HepG2 (cell line): Measurements from ENCODE around the gene RSBN1L. TPM values are rescaled to one million over a fixed set of nuclear protein-coding genes. Genes with fewer than 3 reads are reported as not detected.

ENCODE experiments used
- ATAC-seq: fragments of 200-7000 bp; cut with Tn5 transposase; 3 replicates; pipeline ENCODE4 v1.9.1; 2020; ENCODE audit warnings: mild to moderate bottlenecking, moderate library complexity
- BruUV-seq: library from RNA; stranded (reverse); fragments of 400-500 nt; replicated peaks from 2 replicates; lab custom pipeline; 2021; lab: Mats Ljungman, UMichigan
- CTCF ChIA-PET: fragments of 300-600 bp; formaldehyde crosslinking; extraction: SDS; loops from one replicate; lab custom pipeline; 2021; ENCODE audit warnings: low total read pairs, inconsistent platforms, low intra/inter-chr PET ratio; lab: Yijun Ruan, JAX
- POLR2A ChIA-PET: fragments of 350-600 bp; sonication (Branson Sonifier 250); formaldehyde crosslinking; loops from one replicate; lab custom pipeline; 2020; ENCODE audit warnings: antibody characterized with exemption, inconsistent platforms; lab: Yijun Ruan, JAX
- DNase-seq: peaks from one replicate; pipeline ENCODE4 v3.0.0-alpha.2; 2015; ENCODE audit warnings: low spot score
- FAIRE-seq: peaks from 3 replicates; lab custom pipeline; 2011; peaks lifted over from hg19 to GRCh38; lab: Jason Lieb, UNC
- H2AFZ ChIP-seq: one replicate; pipeline ENCODE4 v1.6.1; 2011; ENCODE audit warnings: low read length, inconsistent platforms
- H3K27ac ChIP-seq: fragments of 300-600 bp; 3 replicates; pipeline ENCODE4 v1.8.0; 2011; ENCODE audit warnings: mixed run types, mild to moderate bottlenecking, mixed read lengths, low read length, inconsistent platforms; ENCODE audit not compliant: insufficient read depth; ENCODE audit errors: extremely low read length
- H3K27me3 ChIP-seq, 2 experiments: fragments of 200-600 bp in 1 of 2; 2 replicates in 1 of 2; 3 replicates in 1 of 2; pipeline versions ENCODE4 v1.6.0 to v1.8.0; 2011; ENCODE audit warnings: low read length in 2 of 2, mild to moderate bottlenecking in 2 of 2, moderate library complexity in 2 of 2, inconsistent platforms in 1 of 2; ENCODE audit not compliant: insufficient read depth in 2 of 2, control insufficient read depth in 1 of 2
- H3K36me3 ChIP-seq, 2 experiments: fragments of 200-600 bp in 1 of 2; replicated peaks in 1 of 2; 2 replicates in 1 of 2; 3 replicates in 1 of 2; pipeline versions ENCODE4 v1.5.1 to v1.8.0; 2011; ENCODE audit warnings: low read length in 2 of 2, inconsistent platforms in 1 of 2; ENCODE audit not compliant: insufficient read depth in 2 of 2, control insufficient read depth in 1 of 2
- H3K4me1 ChIP-seq: 2 replicates; pipeline ENCODE4 v1.5.1; 2012; ENCODE audit warnings: low read length, inconsistent platforms; ENCODE audit not compliant: insufficient read depth
- H3K4me2 ChIP-seq: 2 replicates; pipeline ENCODE4 v1.6.0; 2011; ENCODE audit warnings: low read depth, low read length, inconsistent platforms
- H3K4me3 ChIP-seq, 3 experiments: fragments of 200-600 bp in 1 of 3; sonication (generic), shearing (Covaris generic) in 1 of 3; replicated peaks in 1 of 3; 2 replicates each; pipeline ENCODE4 v1.5.1; 2011 to 2016; ENCODE audit warnings: low read length in 3 of 3, inconsistent platforms in 2 of 3, low read depth in 2 of 3, mild to moderate bottlenecking in 2 of 3, control low read depth in 1 of 3, mixed read lengths in 1 of 3; ENCODE audit not compliant: insufficient read depth in 1 of 3
- H3K79me2 ChIP-seq: one replicate; pipeline ENCODE4 v1.6.1; 2011; ENCODE audit warnings: low read length, inconsistent platforms; ENCODE audit not compliant: insufficient read depth
- H3K9ac ChIP-seq: 2 replicates; pipeline ENCODE4 v1.6.0; 2011; ENCODE audit warnings: mild to moderate bottlenecking, low read depth, low read length, inconsistent platforms; ENCODE audit not compliant: insufficient read depth
- H3K9me3 ChIP-seq: 2 replicates; pipeline ENCODE4 v1.5.1; 2012; ENCODE audit warnings: mild to moderate bottlenecking, low read length
- H4K20me1 ChIP-seq: 2 replicates; pipeline ENCODE4 v1.6.0; 2011; ENCODE audit warnings: inconsistent platforms, mild to moderate bottlenecking, low read length, moderate library complexity; ENCODE audit not compliant: insufficient read depth
- BHLHE40 ChIP-seq: IDR thresholded peaks from 2 replicates; pipeline ENCODE4 v1.6.1; 2011; ENCODE audit warnings: low read length, improper control_type of control experiment
- FOXO4 ChIP-seq: sonication (generic); formaldehyde crosslinking; conservative IDR thresholded peaks from 2 replicates; pipeline ENCODE4 v1.8.1; 2023; ENCODE audit warnings: missing genetic modification reagents
- HDAC2 ChIP-seq: sonication (generic); formaldehyde crosslinking; IDR thresholded peaks from 2 replicates; pipeline ENCODE4 v1.4.0; 2020; ENCODE audit warnings: missing genetic modification reagents
- KAT7 ChIP-seq: IDR thresholded peaks from 2 replicates; pipeline ENCODE4 v1.6.1; 2018; ENCODE audit warnings: borderline replicate concordance, missing compliant biosample characterization
- NR3C1 ChIP-seq: sonication (generic); formaldehyde crosslinking; IDR thresholded peaks from 2 replicates; pipeline ENCODE4 v1.4.0; 2020; ENCODE audit warnings: missing genetic modification reagents
- RBM39 ChIP-seq: fragments of 200-400 bp; formaldehyde crosslinking; IDR thresholded peaks from one replicate; pipeline ENCODE4 v1.6.1; 2018; ENCODE audit warnings: antibody characterized with exemption, mild to moderate bottlenecking, low read depth, low read length; ENCODE audit not compliant: poor library complexity, severe bottlenecking
- SNRNP70 ChIP-seq: fragments of 200-400 bp; formaldehyde crosslinking; IDR thresholded peaks from 2 replicates; pipeline ENCODE4 v1.6.1; 2017; ENCODE audit warnings: mild to moderate bottlenecking, low read depth, low read length, moderate library complexity
- SP140L ChIP-seq: sonication (generic); formaldehyde crosslinking; IDR thresholded peaks from 2 replicates; pipeline ENCODE4 v1.4.0; 2020; ENCODE audit warnings: missing genetic modification reagents, borderline replicate concordance
- ZNF672 ChIP-seq: sonication (generic); formaldehyde crosslinking; IDR thresholded peaks from 2 replicates; pipeline ENCODE4 v1.8.1; 2022; ENCODE audit warnings: missing genetic modification reagents
- ZNF704 ChIP-seq: sonication (generic); formaldehyde crosslinking; IDR thresholded peaks from 2 replicates; pipeline ENCODE4 v1.8.1; 2023; ENCODE audit warnings: mild to moderate bottlenecking, inconsistent platforms, moderate library complexity, missing genetic modification reagents, borderline replicate concordance
- WGBS: methylation state at CpG from one replicate; pipeline ENCODE4 v1.1.6; 2017; ENCODE audit warnings: low lambda C conversion rate; 5-methylcytosine and 5-hydroxymethylcytosine counted together
- in situ Hi-C: cut with HindIII; loops from 2 replicates; pipeline ENCODE4 v1.10.0; 2017; ENCODE audit warnings: low pct_unique_long_range_greater_than_20kb; ENCODE audit not compliant: extremely low pct_ligation_motif_present
- intact Hi-C: fragments of 100-400 bp; cut with micrococcal nuclease; formaldehyde crosslinking; loops from one replicate; pipeline ENCODE4 v1.10.0; 2022; ENCODE audit not compliant: unreplicated experiment
- polyA plus RNA-seq, 8 experiments: library from polyadenylated mRNA; depleted of rRNA in 3 of 8; stranded (reverse) in 7 of 8; unstranded in 1 of 8; fragments of >200 nt; fragmentation: Illumina TruSeq in 4 of 8; extraction: Trizol in 4 of 8; gene quantifications; 2 replicates each; pipeline versions ENCODE4 v1.2.1 to v1.2.3, GENCODE V29; 2011 to 2016; ENCODE audit warnings: low read depth in 4 of 8, missing spikeins in 1 of 8, mixed read lengths in 1 of 8; ENCODE audit not compliant: insufficient read depth in 1 of 8
- total RNA-seq, 5 experiments: library from RNA; depleted of rRNA; stranded (reverse); fragments of >200 nt; fragmentation: Illumina TruSeq; extraction: Trizol; gene quantifications; 2 replicates each; pipeline ENCODE4 v1.2.3, GENCODE V29; 2016; ENCODE audit warnings: low read depth in 1 of 5
- TF ChIP-seq, protein P1 (sequence below): sonication (generic); formaldehyde crosslinking; conservative IDR thresholded peaks from 2 replicates; pipeline ENCODE4 v1.8.0; 2022; ENCODE audit warnings: mild to moderate bottlenecking, moderate library complexity, missing genetic modification reagents
- TF ChIP-seq, protein P2 (sequence below): IDR thresholded peaks from 2 replicates; pipeline ENCODE4 v1.6.1; 2012; ENCODE audit warnings: low read length, improper control_type of control experiment

The RSBN1L gene
- total and polyA plus RNA-seq, 2 of the 13 experiments (the other 11 are each of a cell fraction or from before 2014, with no cell fraction given), result 7.7 to 21.3 TPM

GRCh38 chr7:77752016-77752415 lies 55.8 kb downstream of the RSBN1L start:
- 97% methylated on average over 2 of the region's 2 CpGs for WGBS
- TF ChIP-seq, protein P1, sequence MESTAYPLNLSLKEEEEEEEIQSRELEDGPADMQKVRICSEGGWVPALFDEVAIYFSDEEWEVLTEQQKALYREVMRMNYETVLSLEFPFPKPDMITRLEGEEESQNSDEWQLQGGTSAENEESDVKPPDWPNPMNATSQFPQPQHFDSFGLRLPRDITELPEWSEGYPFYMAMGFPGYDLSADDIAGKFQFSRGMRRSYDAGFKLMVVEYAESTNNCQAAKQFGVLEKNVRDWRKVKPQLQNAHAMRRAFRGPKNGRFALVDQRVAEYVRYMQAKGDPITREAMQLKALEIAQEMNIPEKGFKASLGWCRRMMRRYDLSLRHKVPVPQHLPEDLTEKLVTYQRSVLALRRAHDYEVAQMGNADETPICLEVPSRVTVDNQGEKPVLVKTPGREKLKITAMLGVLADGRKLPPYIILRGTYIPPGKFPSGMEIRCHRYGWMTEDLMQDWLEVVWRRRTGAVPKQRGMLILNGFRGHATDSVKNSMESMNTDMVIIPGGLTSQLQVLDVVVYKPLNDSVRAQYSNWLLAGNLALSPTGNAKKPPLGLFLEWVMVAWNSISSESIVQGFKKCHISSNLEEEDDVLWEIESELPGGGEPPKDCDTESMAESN (CRISPR knock-in tag), result no peak
- TF ChIP-seq NR3C1 (CRISPR knock-in tag) (no peak), ZNF672 (no peak), FOXO4 (CRISPR knock-in tag) (no peak), HDAC2 (CRISPR knock-in tag) (no peak), BHLHE40 (no peak), SNRNP70 (no peak), RBM39 (no peak), ZNF704 (CRISPR knock-in tag) (no peak), KAT7 (no peak), SP140L (CRISPR knock-in tag) (no peak)
- TF ChIP-seq, protein P2, sequence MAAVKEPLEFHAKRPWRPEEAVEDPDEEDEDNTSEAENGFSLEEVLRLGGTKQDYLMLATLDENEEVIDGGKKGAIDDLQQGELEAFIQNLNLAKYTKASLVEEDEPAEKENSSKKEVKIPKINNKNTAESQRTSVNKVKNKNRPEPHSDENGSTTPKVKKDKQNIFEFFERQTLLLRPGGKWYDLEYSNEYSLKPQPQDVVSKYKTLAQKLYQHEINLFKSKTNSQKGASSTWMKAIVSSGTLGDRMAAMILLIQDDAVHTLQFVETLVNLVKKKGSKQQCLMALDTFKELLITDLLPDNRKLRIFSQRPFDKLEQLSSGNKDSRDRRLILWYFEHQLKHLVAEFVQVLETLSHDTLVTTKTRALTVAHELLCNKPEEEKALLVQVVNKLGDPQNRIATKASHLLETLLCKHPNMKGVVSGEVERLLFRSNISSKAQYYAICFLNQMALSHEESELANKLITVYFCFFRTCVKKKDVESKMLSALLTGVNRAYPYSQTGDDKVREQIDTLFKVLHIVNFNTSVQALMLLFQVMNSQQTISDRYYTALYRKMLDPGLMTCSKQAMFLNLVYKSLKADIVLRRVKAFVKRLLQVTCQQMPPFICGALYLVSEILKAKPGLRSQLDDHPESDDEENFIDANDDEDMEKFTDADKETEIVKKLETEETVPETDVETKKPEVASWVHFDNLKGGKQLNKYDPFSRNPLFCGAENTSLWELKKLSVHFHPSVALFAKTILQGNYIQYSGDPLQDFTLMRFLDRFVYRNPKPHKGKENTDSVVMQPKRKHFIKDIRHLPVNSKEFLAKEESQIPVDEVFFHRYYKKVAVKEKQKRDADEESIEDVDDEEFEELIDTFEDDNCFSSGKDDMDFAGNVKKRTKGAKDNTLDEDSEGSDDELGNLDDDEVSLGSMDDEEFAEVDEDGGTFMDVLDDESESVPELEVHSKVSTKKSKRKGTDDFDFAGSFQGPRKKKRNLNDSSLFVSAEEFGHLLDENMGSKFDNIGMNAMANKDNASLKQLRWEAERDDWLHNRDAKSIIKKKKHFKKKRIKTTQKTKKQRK, result no peak
- H3K4me3 ChIP-seq, result no peak overlapping the region
- no peak overlapping the region for H2AFZ ChIP-seq
- peaks cover 8% of the 10 kb centered on the region for H3K4me1 ChIP-seq
- ChIA-PET CTCF (no interaction called here), POLR2A (no interaction called here)
- H3K27ac ChIP-seq, result no peak overlapping the region
- FAIRE-seq (no peak), ATAC-seq (no peak), DNase-seq (no peak)
- H3K27me3 ChIP-seq, result no peaks in the 10 kb centered on the region
- no peak overlapping the region for H3K9ac ChIP-seq
- H3K79me2 ChIP-seq, result peaks cover 17% of the 10 kb centered on the region
- H3K4me2 ChIP-seq, result no peak overlapping the region
- in situ Hi-C loops (no loop called here), intact Hi-C loops (no loop called here)
- no peaks in the 10 kb centered on the region; the same call in 1 of the 2 replicates for H4K20me1 ChIP-seq
- no peaks in the 10 kb centered on the region for H3K9me3 ChIP-seq
- peaks cover 4 to 19% of the 10 kb centered on the region in 2 experiments; a peak in 4 of 5 replicates for H3K36me3 ChIP-seq
- BruUV-seq, result no TSS peak
